ENCODE data around the gene DESI1.

DESI1 gene

GRCh38 chr22:41556561-41556960 lies 64.3 kb downstream of the DESI1 start:
- DNase-seq: no peak

DNA sequence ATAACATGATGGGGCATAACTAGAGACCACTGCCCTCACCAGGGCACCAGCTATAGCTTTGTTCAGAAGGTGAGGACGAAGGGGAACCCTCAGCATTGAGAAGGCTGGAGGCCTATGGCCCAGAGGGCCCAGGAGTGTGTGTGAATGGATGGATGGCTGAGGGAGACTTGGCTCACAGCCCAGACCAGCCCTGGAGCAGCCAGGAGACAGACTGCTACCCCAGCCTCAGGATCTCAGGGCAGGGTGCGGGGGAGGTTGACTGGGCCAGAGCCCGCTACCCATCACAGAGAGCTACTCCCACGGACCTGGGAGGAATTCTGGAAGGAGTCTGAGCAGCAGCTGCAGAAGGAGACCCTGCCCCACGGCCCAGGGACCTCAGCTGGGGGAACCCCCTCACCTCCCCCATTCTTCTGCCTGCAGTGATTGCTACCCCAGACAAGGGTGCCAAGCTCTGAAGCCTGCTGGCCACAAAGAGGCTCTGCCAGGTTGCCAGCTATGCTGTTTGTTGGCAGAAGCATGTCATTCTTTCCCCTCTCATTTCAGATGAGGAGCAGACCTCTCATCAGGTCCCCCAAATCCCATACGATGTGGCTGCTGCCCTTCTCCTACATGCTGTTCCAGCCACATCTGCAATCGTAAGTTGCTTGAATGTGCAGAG lies 65.4 kb downstream of the DESI1 start:
- no peak for DNase-seq

DNA sequence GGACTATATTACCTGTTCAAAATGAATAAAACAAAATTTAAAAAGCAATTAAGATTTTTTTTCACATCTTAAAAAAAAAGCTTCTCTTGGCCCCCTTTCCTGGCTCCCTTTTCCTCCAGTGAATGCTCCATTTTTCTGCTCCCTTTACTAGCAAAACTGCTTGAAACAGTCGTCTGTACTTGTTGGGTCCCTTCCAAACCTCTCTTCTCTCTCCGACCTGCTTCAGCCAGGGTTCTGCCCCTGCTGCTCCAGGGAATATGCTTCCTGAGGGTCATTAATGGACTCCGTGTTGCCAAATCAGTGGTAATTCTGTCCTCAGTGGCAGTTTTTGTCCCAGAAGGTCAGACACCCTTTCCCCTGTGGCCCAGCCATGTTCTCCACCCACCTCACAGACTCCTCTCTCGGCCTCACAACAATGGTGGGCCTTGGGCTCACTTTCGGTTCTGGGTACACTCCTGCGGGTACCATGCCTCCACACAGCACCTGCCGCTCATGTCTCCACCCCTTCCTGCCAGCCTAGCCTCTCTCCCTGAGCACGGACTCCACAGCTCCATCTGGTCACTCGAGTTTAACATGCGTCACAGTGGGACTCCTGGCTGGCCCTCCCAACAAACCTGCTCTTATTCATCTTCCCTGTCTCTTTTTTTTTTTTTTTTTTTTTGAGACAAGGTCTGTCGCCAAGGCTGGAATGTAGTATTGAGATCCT lies 68.8 kb downstream of the DESI1 start:
- no peak for DNase-seq

DNA sequence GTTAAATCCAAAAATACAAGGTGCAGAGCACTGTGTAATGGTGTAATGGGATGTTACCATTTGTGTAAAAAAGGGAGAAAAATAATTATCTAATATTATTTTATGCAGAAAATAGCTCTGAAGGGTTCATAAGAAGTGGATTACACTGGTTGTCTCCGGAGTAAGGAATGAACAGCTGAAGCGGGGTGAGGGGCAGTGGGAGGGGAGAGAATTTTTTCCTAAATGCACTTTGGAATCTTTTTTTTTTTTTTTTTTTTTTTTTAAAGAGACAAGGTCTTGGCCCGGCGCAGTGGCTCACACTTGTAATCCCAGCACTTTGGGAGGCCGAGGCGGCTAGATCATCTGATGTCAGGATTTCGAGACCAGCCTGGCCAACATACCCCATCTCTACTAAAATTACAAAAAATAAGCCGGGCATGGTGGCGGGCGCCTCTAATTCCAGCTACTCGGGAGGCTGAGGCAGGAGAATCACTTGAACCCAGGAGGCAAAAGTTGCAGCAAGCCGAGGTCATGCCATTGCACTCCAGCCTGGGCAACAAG lies 69.8 kb downstream of the DESI1 start:
- no peak for DNase-seq

DNA sequence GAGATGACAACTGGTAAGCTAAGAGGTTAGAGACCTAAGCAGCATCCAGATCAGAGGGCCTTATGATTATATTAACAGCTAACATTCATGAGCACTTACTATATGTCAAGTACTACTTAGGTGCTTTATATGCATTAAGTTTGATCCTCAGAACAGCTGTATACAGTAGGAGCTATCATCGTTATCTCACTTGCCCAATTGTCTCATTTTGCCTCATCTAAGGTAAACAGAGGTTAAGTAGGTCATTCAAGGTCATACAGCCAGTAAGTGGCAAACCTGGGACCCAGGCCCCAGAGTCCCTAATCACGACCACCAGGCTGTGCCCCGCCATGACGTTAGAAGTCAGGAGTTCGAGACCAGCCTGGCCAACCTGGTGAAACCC lies 72.0 kb downstream of the DESI1 start:
- DNase-seq: no peak
